SK-N-SH treated with all-trans-retinoic acid at 6 μM for 48 hours (cell line): ENCODE results near the gene ATP8A1.

Source experiments
- ARNTL ChIP-seq: fragments of 450-650 bp; formaldehyde crosslinking; IDR thresholded peaks from 2 replicates; pipeline ENCODE4 v1.5.0; 2020; ENCODE audit warnings: low read depth, mild to moderate bottlenecking, moderate library complexity, borderline replicate concordance
- CREB5 ChIP-seq: fragments of 250-450 bp; sonication (Bioruptor Pico); IDR thresholded peaks from 2 replicates; pipeline ENCODE4 v1.5.1; 2020; ENCODE audit warnings: low read depth, mild to moderate bottlenecking, moderate library complexity
- CSDC2 ChIP-seq: fragments of 250-450 bp; sonication (Bioruptor Pico); IDR thresholded peaks from 2 replicates; pipeline ENCODE4 v1.5.0; 2020; ENCODE audit warnings: mild to moderate bottlenecking, moderate library complexity
- CSRNP3 ChIP-seq: fragments of 250-450 bp; sonication (Bioruptor Pico); IDR thresholded peaks from 2 replicates; pipeline ENCODE4 v1.5.1; 2021; ENCODE audit warnings: mild to moderate bottlenecking, moderate library complexity
- GLIS3 ChIP-seq: fragments of 250-450 bp; sonication (Bioruptor Pico); IDR thresholded peaks from 2 replicates; pipeline ENCODE4 v1.5.0; 2020; ENCODE audit warnings: mild to moderate bottlenecking, moderate library complexity
- ISL1 ChIP-seq: fragments of 250-450 bp; sonication (Bioruptor Pico); IDR thresholded peaks from 2 replicates; pipeline ENCODE4 v2.1.2; 2022; ENCODE audit warnings: mild to moderate bottlenecking, moderate library complexity
- POU6F1 ChIP-seq: fragments of 250-450 bp; sonication (Bioruptor Pico); IDR thresholded peaks from 2 replicates; pipeline ENCODE4 v1.8.0; 2021; ENCODE audit warnings: low read depth, mild to moderate bottlenecking, moderate library complexity, borderline replicate concordance
- SNAI2 ChIP-seq: fragments of 250-450 bp; sonication (Bioruptor Pico); IDR thresholded peaks from 2 replicates; pipeline ENCODE4 v1.5.0; 2020; ENCODE audit warnings: mild to moderate bottlenecking, moderate library complexity
- TOX ChIP-seq: fragments of 250-450 bp; sonication (Bioruptor Pico); IDR thresholded peaks from 2 replicates; pipeline ENCODE4 v1.8.0; 2021; ENCODE audit warnings: mild to moderate bottlenecking, moderate library complexity, borderline replicate concordance
- ZFP3 ChIP-seq: fragments of 250-450 bp; sonication (Bioruptor Pico); IDR thresholded peaks from 2 replicates; pipeline ENCODE4 v1.5.0; 2020; ENCODE audit warnings: mild to moderate bottlenecking, moderate library complexity
- ZNF565 ChIP-seq: fragments of 450-650 bp; formaldehyde crosslinking; conservative IDR thresholded peaks from 2 replicates; pipeline ENCODE4 v1.5.0; 2020; ENCODE audit warnings: low read depth, mild to moderate bottlenecking, moderate library complexity
- ZNF8 ChIP-seq: fragments of 450-650 bp; formaldehyde crosslinking; IDR thresholded peaks from 2 replicates; pipeline ENCODE4 v1.5.0; 2020; ENCODE audit warnings: mild to moderate bottlenecking, moderate library complexity

GRCh38 chr4:42672359-42673081 lies 15.6 kb upstream of the ATP8A1 start:
- TF ChIP-seq CSDC2 (CRISPR knock-in tag), result no peak
- TF ChIP-seq ISL1 (CRISPR knock-in tag), result no peak
- no peak for TF ChIP-seq CSRNP3 (CRISPR knock-in tag)
- TF ChIP-seq CREB5 (CRISPR knock-in tag), result no peak
- no peak for TF ChIP-seq ZNF565 (CRISPR knock-in tag)
- no peak for TF ChIP-seq POU6F1 (CRISPR knock-in tag)
- TF ChIP-seq ZNF8, result no peak
- TF ChIP-seq SNAI2 (CRISPR knock-in tag), result no peak
- no peak for TF ChIP-seq TOX (CRISPR knock-in tag)
- no peak for TF ChIP-seq GLIS3 (CRISPR knock-in tag)
- TF ChIP-seq ZFP3, result no peak
- TF ChIP-seq ARNTL, result no peak
